H1 (cell line): ENCODE results near the gene DMXL1. TPM values are rescaled to one million over a fixed set of nuclear protein-coding genes. Genes with fewer than 3 reads are reported as not detected.

Source experiments
- CHD7 ChIP-seq: fragments of 300-600 bp; sonication (generic); IDR thresholded peaks from 2 replicates; pipeline ENCODE4 v1.7.1; 2012; ENCODE audit warnings: low read length, moderate library complexity, mild to moderate bottlenecking, inconsistent platforms; ENCODE audit not compliant: insufficient replicate concordance
- JUN ChIP-seq: IDR thresholded peaks from 2 replicates; pipeline ENCODE4 v1.6.1; 2011; ENCODE audit warnings: low read depth, mild to moderate bottlenecking, improper control_type of control experiment, low read length
- NRF1 ChIP-seq: IDR thresholded peaks from 2 replicates; pipeline ENCODE4 v1.6.1; 2011; ENCODE audit warnings: mild to moderate bottlenecking, low read depth, low read length, improper control_type of control experiment
- RFX5 ChIP-seq: IDR thresholded peaks from 2 replicates; pipeline ENCODE4 v1.6.1; 2011; ENCODE audit warnings: low read depth, low read length, improper control_type of control experiment, borderline replicate concordance
- SAP30 ChIP-seq: fragments of 300-600 bp; sonication (generic); IDR thresholded peaks from 2 replicates; pipeline ENCODE4 v1.7.1; 2012; ENCODE audit warnings: low read length, moderate library complexity, mild to moderate bottlenecking, inconsistent platforms; ENCODE audit not compliant: insufficient read depth, insufficient replicate concordance
- SP4 ChIP-seq: IDR thresholded peaks from 2 replicates; pipeline ENCODE4 v1.6.1; 2012; ENCODE audit warnings: low read length, inconsistent platforms
- TBP ChIP-seq: IDR thresholded peaks from 2 replicates; pipeline ENCODE4 v1.6.1; 2011; ENCODE audit warnings: low read depth, low read length, improper control_type of control experiment
- polyA plus RNA-seq, 7 experiments: library from polyadenylated mRNA; depleted of rRNA in 3 of 7; stranded (reverse) in 5 of 7; unstranded in 2 of 7; fragments of >200 nt in 5 of 7; fragments of 200-250 nt in 2 of 7; gene quantifications; 1 replicate in 5 of 7; 2 replicates in 1 of 7; 4 replicates in 1 of 7; pipeline versions ENCODE4 v1.2.1 to v1.2.3, GENCODE V29; 2011 to 2013; ENCODE audit warnings: missing spikeins in 2 of 7, mixed read lengths in 2 of 7
- total RNA-seq: library from RNA; stranded (reverse); fragmentation: NEBNext Ultra II Directional; extraction: Animal tissue kit (Norgen Biotek cat#: 25700); gene quantifications from 2 replicates; pipeline ENCODE4 v1.2.1, GENCODE V29; 2021

DMXL1 gene
- total and polyA plus RNA-seq, 2 of the 8 experiments (the other 6 are each of a cell fraction or from before 2014, with no cell fraction given): 10.1 to 43.9 TPM

GRCh38 chr5:119161430-119161829, 90.5 kb downstream of the DMXL1 start (continued):
- no peak for TF ChIP-seq CHD7
- no peak for TF ChIP-seq NRF1
- no peak for TF ChIP-seq TBP
- no peak for TF ChIP-seq JUN
- TF ChIP-seq SAP30: no peak
- TF ChIP-seq RFX5: no peak
- no peak for TF ChIP-seq SP4
- TF ChIP-seq, all 59 proteins: peak for 0
